ENCODE measurements around the gene LTBP1. TPM values are rescaled to one million over a fixed set of nuclear protein-coding genes. Genes with fewer than 3 reads are reported as not detected.
A peak's percentile ranks its signal among the peaks of the same experiment; 100 is the strongest.

Gene LTBP1
- total RNA-seq, 1 experiment from 2014 or later = 10.3 TPM

- Histone ChIP-seq H3K36me3 (ENCODE audit: low read depth) (no peaks in the 10 kb centered on the region), H3K27me3 (ENCODE audit: insufficient read depth, low read depth) (no peaks in the 10 kb centered on the region), H3K9me3 (ENCODE audit: insufficient read depth, low read depth) (no peaks in the 10 kb centered on the region; the same call in 1 of the 2 replicates), H3K79me2 (ENCODE audit: low read depth) (no peaks in the 10 kb centered on the region), H3K4me2 (peak overlapping the region; percentile 53; the same call in 1 of the 2 replicates), H4K20me1 (ENCODE audit: insufficient read depth) (no peaks in the 10 kb centered on the region), H2AFZ (no peak overlapping the region), H3F3A (ENCODE audit: insufficient read depth, low read depth) (peaks cover 7% of the 10 kb centered on the region; the same call in 1 of the 2 replicates), H3K4me1 (replicated peaks; ENCODE audit: insufficient read depth) (peaks cover 22% of the 10 kb centered on the region), H3K27ac (peak overlapping the region; percentile 21), H3K4me3 (no peak overlapping the region), H3K9me2 (ENCODE audit: insufficient read depth) (no peaks in the 10 kb centered on the region)
- ChIA-PET POLR2A (ENCODE audit: unreplicated experiment) (interaction anchor here (0.7 kb wide), 1 partner anchor 21 kb away, joined by 6 read pairs; no protein-coding TSS in a partner anchor), CTCF (no interaction called here)
- no TSS peak for BruUV-seq (replicated peaks)
- intact Hi-C loops (cut with micrococcal nuclease; ENCODE audit: unreplicated experiment) = loop anchor here (2.0 kb wide), 1 partner anchor 76 kb away; the partner anchor contains the start of gene LTBP1
- no peak for DNase-seq
- TF ChIP-seq CTCF (conservative IDR thresholded peaks at IDR 0.05) = no peak
- no peak for TF ChIP-seq EZH2 (IDR thresholded peaks at IDR 0.05; ENCODE audit: low read depth)
These were observed 75.7 kb downstream of the LTBP1 start for GRCh38 chr2:33022395-33022985.

- DNase-seq = peak in 1 of 2 experiments; percentile 83
- no peak overlapping the region for H2AFZ ChIP-seq
- peak overlapping the region; percentile 53 for H3K4me2 ChIP-seq
- H3K27me3 ChIP-seq (ENCODE audit: insufficient read depth, low read depth) = no peaks in the 10 kb centered on the region
- intact Hi-C loops (cut with micrococcal nuclease; ENCODE audit: unreplicated experiment) = loop anchor here (2.0 kb wide), 1 partner anchor 76 kb away; the partner anchor contains the start of gene LTBP1
- ChIA-PET POLR2A (ENCODE audit: unreplicated experiment) (interaction anchor here (0.6 to 0.7 kb wide), 2 partner anchors 21 to 249 kb away, joined by 5 to 6 read pairs; no protein-coding TSS in a partner anchor), CTCF (interaction anchor here (0.6 kb wide), 1 partner anchor 11 kb away, joined by 5 read pairs; no protein-coding TSS in a partner anchor)
- H4K20me1 ChIP-seq (ENCODE audit: insufficient read depth) = no peaks in the 10 kb centered on the region
- peaks cover 7% of the 10 kb centered on the region; the same call in 1 of the 2 replicates for H3F3A ChIP-seq (ENCODE audit: insufficient read depth, low read depth)
- no peaks in the 10 kb centered on the region for H3K79me2 ChIP-seq (ENCODE audit: low read depth)
- H3K36me3 ChIP-seq (ENCODE audit: low read depth) = no peaks in the 10 kb centered on the region
- no TSS peak for BruUV-seq (replicated peaks)
- TF ChIP-seq EZH2 (IDR thresholded peaks at IDR 0.05; ENCODE audit: low read depth) = no peak
- no peak for TF ChIP-seq CTCF (conservative IDR thresholded peaks at IDR 0.05)
- H3K4me3 ChIP-seq = no peak overlapping the region
- H3K9me3 ChIP-seq (ENCODE audit: insufficient read depth, low read depth) = no peaks in the 10 kb centered on the region; the same call in 1 of the 2 replicates
- peak overlapping the region; percentile 21 for H3K27ac ChIP-seq
- H3K9me2 ChIP-seq (ENCODE audit: insufficient read depth) = no peaks in the 10 kb centered on the region
- peaks cover 22% of the 10 kb centered on the region for H3K4me1 ChIP-seq (replicated peaks; ENCODE audit: insufficient read depth)
These were observed 76.4 kb downstream of the LTBP1 start for GRCh38 chr2:33022989-33023727.

GRCh38 chr2:33023728-33024500, 77.2 kb downstream of the LTBP1 start:
- peaks cover 22% of the 10 kb centered on the region for H3K4me1 ChIP-seq (replicated peaks; ENCODE audit: insufficient read depth)
- no peak overlapping the region for H3K4me3 ChIP-seq
- H3K27ac ChIP-seq = peak overlapping the region; percentile 21; the same call in 1 of the 2 replicates
- ChIA-PET CTCF (interaction anchor here (0.6 kb wide), 1 partner anchor 10 kb away, joined by 5 read pairs; no protein-coding TSS in a partner anchor), POLR2A (ENCODE audit: unreplicated experiment) (interaction anchor here (0.6 kb wide), 1 partner anchor 250 kb away, joined by 5 read pairs; no protein-coding TSS in a partner anchor)
- no peak for DNase-seq
- H2AFZ ChIP-seq = no peak overlapping the region
- H3K27me3 ChIP-seq (ENCODE audit: insufficient read depth, low read depth) = no peaks in the 10 kb centered on the region
- no peaks in the 10 kb centered on the region for H3K79me2 ChIP-seq (ENCODE audit: low read depth)
- H4K20me1 ChIP-seq (ENCODE audit: insufficient read depth) = no peaks in the 10 kb centered on the region
- H3F3A ChIP-seq (ENCODE audit: insufficient read depth, low read depth) = peaks cover 7% of the 10 kb centered on the region; the same call in 1 of the 2 replicates
- peak overlapping the region; percentile 11; the same call in 1 of the 2 replicates for H3K4me2 ChIP-seq
- H3K9me3 ChIP-seq (ENCODE audit: insufficient read depth, low read depth) = no peaks in the 10 kb centered on the region; the same call in 1 of the 2 replicates
- H3K9me2 ChIP-seq (ENCODE audit: insufficient read depth) = no peaks in the 10 kb centered on the region
- TF ChIP-seq CTCF (conservative IDR thresholded peaks at IDR 0.05) = no peak
- BruUV-seq (replicated peaks) = no TSS peak
- H3K36me3 ChIP-seq (ENCODE audit: low read depth) = no peaks in the 10 kb centered on the region
- intact Hi-C loops (cut with micrococcal nuclease; ENCODE audit: unreplicated experiment) = loop anchor here (2.0 kb wide), 1 partner anchor 77 kb away; the partner anchor contains the start of gene LTBP1
